ENCODE data around the gene UBALD1. TPM values are rescaled to one million over a fixed set of nuclear protein-coding genes. Genes with fewer than 3 reads are reported as not detected.

Gene UBALD1
- total RNA-seq, 1 donor from 2014 or later: 23.4 TPM

DNA sequence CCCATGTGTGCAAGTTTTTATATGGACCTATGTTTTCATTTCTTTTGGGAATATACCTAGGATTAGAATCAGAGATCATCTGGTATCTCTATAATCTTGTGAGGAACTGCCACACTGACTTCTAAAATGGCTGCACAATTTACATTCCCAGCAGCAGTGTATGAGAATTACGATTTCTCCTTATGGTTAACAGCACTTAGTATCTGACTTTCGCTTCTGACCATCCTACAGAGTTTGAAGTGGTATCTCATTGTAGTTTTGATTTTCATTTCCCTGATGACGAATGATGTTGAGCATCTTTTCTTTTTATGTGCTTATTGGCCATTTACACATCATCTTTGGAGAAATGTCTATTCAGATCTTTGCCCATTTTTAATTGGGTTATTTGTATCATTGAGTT lies 48.5 kb downstream of the UBALD1 start:
- ChIA-PET CTCF (no interaction called here), POLR2A (no interaction called here)
- Mint-ChIP-seq H3K27me3 (no peaks in the 10 kb centered on the region), H3K9me3 (no peaks in the 10 kb centered on the region), H3K27ac (no peak overlapping the region), H3K4me3 (no peak overlapping the region), H3K4me1 (no peaks in the 10 kb centered on the region), H3K36me3 (ENCODE audit: low read depth) (no peaks in the 10 kb centered on the region)
- no peak for TF ChIP-seq CTCF (IDR thresholded peaks at IDR 0.05)
- ATAC-seq (ENCODE audit: low read depth) (no peak), DNase-seq (no peak)
- intact Hi-C loops (cut with micrococcal nuclease): no loop called here

- ATAC-seq (ENCODE audit: low read depth) (no peak), DNase-seq (no peak)
- intact Hi-C loops (cut with micrococcal nuclease): no loop called here
- POLR2A ChIA-PET: no interaction called here
- H3K27ac Mint-ChIP-seq: no peak overlapping the region
- CTCF ChIA-PET: no interaction called here
- H3K36me3 Mint-ChIP-seq (ENCODE audit: low read depth): no peaks in the 10 kb centered on the region
- H3K4me1 Mint-ChIP-seq: no peaks in the 10 kb centered on the region
- no peaks in the 10 kb centered on the region for H3K27me3 Mint-ChIP-seq
- H3K4me3 Mint-ChIP-seq: no peak overlapping the region
- TF ChIP-seq CTCF (IDR thresholded peaks at IDR 0.05): no peak
- H3K9me3 Mint-ChIP-seq: no peaks in the 10 kb centered on the region
These were observed 49.9 kb downstream of the UBALD1 start for GRCh38 chr16:4564661-4565267.

GRCh38 chr16:4561596-4561995 lies 53.1 kb downstream of the UBALD1 start:
- ATAC-seq (ENCODE audit: low read depth) (no peak), DNase-seq (no peak)
- Mint-ChIP-seq H3K4me3 (no peak overlapping the region), H3K36me3 (ENCODE audit: low read depth) (no peaks in the 10 kb centered on the region), H3K27me3 (peaks cover 4% of the 10 kb centered on the region), H3K27ac (no peak overlapping the region), H3K4me1 (no peaks in the 10 kb centered on the region), H3K9me3 (no peaks in the 10 kb centered on the region)
- intact Hi-C loops (cut with micrococcal nuclease): no loop called here
- ChIA-PET CTCF (no interaction called here), POLR2A (interaction anchor here (0.6 kb wide), 1 partner anchor 304 kb away, joined by 5 read pairs; no protein-coding TSS in a partner anchor)
- TF ChIP-seq CTCF (IDR thresholded peaks at IDR 0.05): no peak

Other genes starting within 250 kb of the UBALD1 start
- gene VASN, start 243.0 kb downstream of the UBALD1 start, total RNA-seq: 0.11 and 0.15 TPM in 2 replicates
- gene CORO7, start 198.3 kb downstream of the UBALD1 start, total RNA-seq: 74.6 and 86.6 TPM in 2 replicates
- gene DNAJA3, start 189.0 kb downstream of the UBALD1 start, total RNA-seq: 55.3 and 62.6 TPM in 2 replicates
- 30.0 and 42.4 TPM in 2 replicates for gene NMRAL1, start 140.3 kb downstream of the UBALD1 start, total RNA-seq
- gene HMOX2, start 138.5 kb downstream of the UBALD1 start, total RNA-seq: 30.8 and 32.1 TPM in 2 replicates
- 12.5 and 12.9 TPM in 2 replicates for gene CDIP1, start 76.1 kb downstream of the UBALD1 start, total RNA-seq
- gene C16orf96, start 58.5 kb downstream of the UBALD1 start, total RNA-seq: 0.13 and 0.15 TPM in 2 replicates
- gene MGRN1, start 9.9 kb upstream of the UBALD1 start, total RNA-seq: 69.6 and 88.6 TPM in 2 replicates
- gene NUDT16L1, start 78.7 kb upstream of the UBALD1 start, total RNA-seq: 32.0 and 32.9 TPM in 2 replicates
- gene ANKS3, start 119.4 kb upstream of the UBALD1 start, total RNA-seq: 17.9 and 21.9 TPM in 2 replicates
- 0.29 and 0.31 TPM in 2 replicates for gene DNAAF8, start 119.6 kb upstream of the UBALD1 start, total RNA-seq
- gene ZNF500, start 152.3 kb upstream of the UBALD1 start, total RNA-seq: 14.3 and 19.1 TPM in 2 replicates
- not detected in 2 replicates for gene SEPTIN12, start 173.5 kb upstream of the UBALD1 start, total RNA-seq
- not detected in 2 replicates for gene SMIM22, start 180.5 kb upstream of the UBALD1 start, total RNA-seq
- 5.4 and 6.8 TPM in 2 replicates for gene ROGDI, start 187.7 kb upstream of the UBALD1 start, total RNA-seq
- 138 and 156 TPM in 2 replicates for gene GLYR1, start 232.4 kb upstream of the UBALD1 start, total RNA-seq
- 33.4 and 36.1 TPM in 2 replicates for gene UBN1, start 232.6 kb upstream of the UBALD1 start, total RNA-seq

Measured in activated B cell treated with CpG ODN at 0.5 μM for 24 hours (primary cell).